ENCODE results near the gene DLG2. TPM values are rescaled to one million over a fixed set of nuclear protein-coding genes. Genes with fewer than 3 reads are reported as not detected.

Gene DLG2
- polyA plus RNA-seq, 3 donors, result 0.24 to 0.39 TPM; not detected in 1

DNA sequence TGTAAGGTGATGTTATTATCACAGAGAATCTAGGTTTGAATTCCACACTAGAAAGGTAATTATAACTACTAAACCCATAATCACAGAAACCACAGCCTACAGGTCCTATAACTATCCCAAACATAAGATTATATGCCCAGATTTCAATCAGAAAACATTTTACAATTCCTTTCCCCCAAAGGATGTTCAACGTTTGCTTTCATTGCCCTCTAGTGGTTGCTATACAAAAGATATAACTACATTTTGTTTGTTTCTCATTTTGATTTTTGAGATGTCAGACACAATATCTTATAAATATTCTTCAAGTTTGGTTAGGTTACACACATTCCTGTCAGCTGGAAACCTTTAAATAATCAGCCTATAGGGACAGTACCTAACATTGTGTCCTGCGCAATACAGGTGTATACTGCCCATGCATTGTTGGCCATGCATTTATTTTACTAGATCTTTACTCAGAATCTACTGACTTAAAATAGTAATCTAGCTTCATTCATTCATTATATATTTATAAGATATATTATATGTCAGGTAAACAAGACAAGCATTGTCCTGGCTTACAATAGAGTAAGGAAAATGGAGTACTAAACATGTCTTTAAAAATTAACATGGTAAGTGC lies 1810.5 kb downstream of the DLG2 start:
- Histone ChIP-seq H3K27me3 (ENCODE audit: control insufficient read depth in 2 of 2, insufficient read depth in 2 of 2, low read length in 2 of 2) (no peaks in the 10 kb centered on the region), H3K9ac (ENCODE audit: insufficient read depth, low read length, poor library complexity, severe bottlenecking) (no peak overlapping the region), H3K4me3 (replicated peaks in 1 of 3; ENCODE audit: low read depth in 2 of 3, low read length in 3 of 3) (no peak overlapping the region), H3K4me1 (ENCODE audit: control insufficient read depth in 1 of 2, insufficient read depth in 2 of 2, low read length in 2 of 2) (no peaks in the 10 kb centered on the region), H3K36me3 (replicated peaks in 1 of 2; ENCODE audit: control insufficient read depth in 1 of 2, insufficient read depth in 2 of 2, low read length in 2 of 2) (no peaks in the 10 kb centered on the region), H3K9me3 (replicated peaks in 1 of 2; ENCODE audit: control insufficient read depth in 1 of 2, insufficient read depth in 1 of 2, low read length in 2 of 2) (no peaks in the 10 kb centered on the region), H3K4me2 (replicated peaks; ENCODE audit: extremely low read depth, low read length, poor library complexity, severe bottlenecking) (no peak overlapping the region), H4K20me1 (ENCODE audit: insufficient read depth, low read length) (no peaks in the 10 kb centered on the region), H3K27ac (ENCODE audit: low read depth in 1 of 2, low read length in 2 of 2) (no peak overlapping the region), H3K79me2 (ENCODE audit: insufficient read depth, low read length) (no peaks in the 10 kb centered on the region), H2AFZ (ENCODE audit: insufficient read depth, low read depth, low read length, poor library complexity, severe bottlenecking) (no peak overlapping the region)
- Mint-ChIP-seq H3K27ac (no peak overlapping the region), H3K9me3 (no peaks in the 10 kb centered on the region), H3K36me3 (no peaks in the 10 kb centered on the region), H3K4me1 (no peaks in the 10 kb centered on the region), H3K4me3 (no peak overlapping the region), H3K27me3 (ENCODE audit: low read depth in 3 of 3) (peaks cover 0 to 4% (median 1%) of the 10 kb centered on the region in 3 donors)
- no CpG with 5 or more reads among the region's 2 CpGs for WGBS (ENCODE audit: insufficient coverage)
- intact Hi-C loops (cut with micrococcal nuclease), result no loop called here
- no peak for DNase-seq
- TF ChIP-seq, protein P1, sequence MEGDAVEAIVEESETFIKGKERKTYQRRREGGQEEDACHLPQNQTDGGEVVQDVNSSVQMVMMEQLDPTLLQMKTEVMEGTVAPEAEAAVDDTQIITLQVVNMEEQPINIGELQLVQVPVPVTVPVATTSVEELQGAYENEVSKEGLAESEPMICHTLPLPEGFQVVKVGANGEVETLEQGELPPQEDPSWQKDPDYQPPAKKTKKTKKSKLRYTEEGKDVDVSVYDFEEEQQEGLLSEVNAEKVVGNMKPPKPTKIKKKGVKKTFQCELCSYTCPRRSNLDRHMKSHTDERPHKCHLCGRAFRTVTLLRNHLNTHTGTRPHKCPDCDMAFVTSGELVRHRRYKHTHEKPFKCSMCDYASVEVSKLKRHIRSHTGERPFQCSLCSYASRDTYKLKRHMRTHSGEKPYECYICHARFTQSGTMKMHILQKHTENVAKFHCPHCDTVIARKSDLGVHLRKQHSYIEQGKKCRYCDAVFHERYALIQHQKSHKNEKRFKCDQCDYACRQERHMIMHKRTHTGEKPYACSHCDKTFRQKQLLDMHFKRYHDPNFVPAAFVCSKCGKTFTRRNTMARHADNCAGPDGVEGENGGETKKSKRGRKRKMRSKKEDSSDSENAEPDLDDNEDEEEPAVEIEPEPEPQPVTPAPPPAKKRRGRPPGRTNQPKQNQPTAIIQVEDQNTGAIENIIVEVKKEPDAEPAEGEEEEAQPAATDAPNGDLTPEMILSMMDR (IDR thresholded peaks at IDR 0.05), result peak; percentile 38

- Histone ChIP-seq H3K36me3 (replicated peaks in 1 of 2; ENCODE audit: control insufficient read depth in 1 of 2, insufficient read depth in 2 of 2, low read length in 2 of 2) (no peaks in the 10 kb centered on the region), H3K9ac (ENCODE audit: insufficient read depth, low read length, poor library complexity, severe bottlenecking) (no peak overlapping the region), H3K9me3 (replicated peaks in 1 of 2; ENCODE audit: control insufficient read depth in 1 of 2, insufficient read depth in 1 of 2, low read length in 2 of 2) (no peaks in the 10 kb centered on the region), H3K4me2 (replicated peaks; ENCODE audit: extremely low read depth, low read length, poor library complexity, severe bottlenecking) (no peak overlapping the region), H4K20me1 (ENCODE audit: insufficient read depth, low read length) (no peaks in the 10 kb centered on the region), H3K79me2 (ENCODE audit: insufficient read depth, low read length) (no peaks in the 10 kb centered on the region), H3K4me1 (ENCODE audit: control insufficient read depth in 1 of 2, insufficient read depth in 2 of 2, low read length in 2 of 2) (no peaks in the 10 kb centered on the region), H3K27ac (ENCODE audit: low read depth in 1 of 2, low read length in 2 of 2) (no peak overlapping the region), H3K27me3 (ENCODE audit: control insufficient read depth in 2 of 2, insufficient read depth in 2 of 2, low read length in 2 of 2) (no peaks in the 10 kb centered on the region), H2AFZ (ENCODE audit: insufficient read depth, low read depth, low read length, poor library complexity, severe bottlenecking) (no peak overlapping the region), H3K4me3 (replicated peaks in 1 of 3; ENCODE audit: low read depth in 2 of 3, low read length in 3 of 3) (no peak overlapping the region)
- 88% methylated on average over 1 of the region's 1 CpG for WGBS (ENCODE audit: insufficient coverage)
- no peak for DNase-seq
- Mint-ChIP-seq H3K27me3 (ENCODE audit: low read depth in 3 of 3) (peaks cover 0 to 4% (median 2%) of the 10 kb centered on the region in 3 donors), H3K4me1 (no peaks in the 10 kb centered on the region), H3K27ac (no peak overlapping the region), H3K9me3 (no peaks in the 10 kb centered on the region), H3K4me3 (no peak overlapping the region), H3K36me3 (no peaks in the 10 kb centered on the region)
- intact Hi-C loops (cut with micrococcal nuclease), result no loop called here
- TF ChIP-seq, protein P1 (IDR thresholded peaks at IDR 0.05), result no peak
Measured at GRCh38 chr11:83815736-83816135, 1811.4 kb downstream of the DLG2 start.

All from CD14-positive monocyte (primary cell).